Measurements from ENCODE around the gene CYP27B1.

DNA sequence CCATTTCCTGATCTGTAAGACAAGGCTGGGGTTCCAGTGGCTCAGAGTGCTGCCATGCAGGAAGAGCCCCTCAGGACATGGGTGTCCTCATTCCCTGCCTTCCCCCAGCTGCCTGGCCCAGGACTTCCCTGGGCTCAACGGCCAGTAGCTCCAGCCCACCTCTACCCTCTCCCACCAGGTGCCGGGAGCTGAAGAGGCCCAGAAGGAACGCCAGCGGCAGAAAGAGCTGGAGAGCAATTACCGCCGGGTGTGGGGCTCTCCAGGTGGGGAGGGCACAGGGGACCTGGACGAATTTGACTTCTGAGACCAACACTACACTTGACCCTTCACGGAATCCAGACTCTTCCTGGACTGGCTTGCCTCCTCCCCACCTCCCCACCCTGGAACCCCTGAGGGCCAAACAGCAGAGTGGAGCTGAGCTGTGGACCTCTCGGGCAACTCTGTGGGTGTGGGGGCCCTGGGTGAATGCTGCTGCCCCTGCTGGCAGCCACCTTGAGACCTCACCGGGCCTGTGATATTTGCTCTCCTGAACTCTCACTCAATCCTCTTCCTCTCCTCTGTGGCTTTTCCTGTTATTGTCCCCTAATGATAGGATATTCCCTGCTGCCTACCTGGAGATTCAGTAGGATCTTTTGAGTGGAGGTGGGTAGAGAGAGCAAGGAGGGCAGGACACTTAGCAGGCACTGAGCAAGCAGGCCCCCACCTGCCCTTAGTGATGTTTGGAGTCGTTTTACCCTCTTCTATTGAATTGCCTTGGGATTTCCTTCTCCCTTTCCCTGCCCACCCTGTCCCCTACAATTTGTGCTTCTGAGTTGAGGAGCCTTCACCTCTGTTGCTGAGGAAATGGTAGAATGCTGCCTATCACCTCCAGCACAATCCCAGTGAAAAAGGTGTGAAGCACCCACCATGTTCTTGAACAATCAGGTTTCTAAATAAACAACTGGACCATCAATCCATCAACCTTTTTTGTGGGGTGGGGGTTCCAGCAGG is 46.0 kb downstream of the CYP27B1 start:
- TF ChIP-seq, protein P1, sequence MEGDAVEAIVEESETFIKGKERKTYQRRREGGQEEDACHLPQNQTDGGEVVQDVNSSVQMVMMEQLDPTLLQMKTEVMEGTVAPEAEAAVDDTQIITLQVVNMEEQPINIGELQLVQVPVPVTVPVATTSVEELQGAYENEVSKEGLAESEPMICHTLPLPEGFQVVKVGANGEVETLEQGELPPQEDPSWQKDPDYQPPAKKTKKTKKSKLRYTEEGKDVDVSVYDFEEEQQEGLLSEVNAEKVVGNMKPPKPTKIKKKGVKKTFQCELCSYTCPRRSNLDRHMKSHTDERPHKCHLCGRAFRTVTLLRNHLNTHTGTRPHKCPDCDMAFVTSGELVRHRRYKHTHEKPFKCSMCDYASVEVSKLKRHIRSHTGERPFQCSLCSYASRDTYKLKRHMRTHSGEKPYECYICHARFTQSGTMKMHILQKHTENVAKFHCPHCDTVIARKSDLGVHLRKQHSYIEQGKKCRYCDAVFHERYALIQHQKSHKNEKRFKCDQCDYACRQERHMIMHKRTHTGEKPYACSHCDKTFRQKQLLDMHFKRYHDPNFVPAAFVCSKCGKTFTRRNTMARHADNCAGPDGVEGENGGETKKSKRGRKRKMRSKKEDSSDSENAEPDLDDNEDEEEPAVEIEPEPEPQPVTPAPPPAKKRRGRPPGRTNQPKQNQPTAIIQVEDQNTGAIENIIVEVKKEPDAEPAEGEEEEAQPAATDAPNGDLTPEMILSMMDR (IDR thresholded peaks at IDR 0.05): no peak
- TF ChIP-seq POLR2A (IDR thresholded peaks at IDR 0.05): no peak

Data from uterus (tissue), 2 donors.